ENCODE data around the gene CRYBB1.

Gene CRYBB1

DNA sequence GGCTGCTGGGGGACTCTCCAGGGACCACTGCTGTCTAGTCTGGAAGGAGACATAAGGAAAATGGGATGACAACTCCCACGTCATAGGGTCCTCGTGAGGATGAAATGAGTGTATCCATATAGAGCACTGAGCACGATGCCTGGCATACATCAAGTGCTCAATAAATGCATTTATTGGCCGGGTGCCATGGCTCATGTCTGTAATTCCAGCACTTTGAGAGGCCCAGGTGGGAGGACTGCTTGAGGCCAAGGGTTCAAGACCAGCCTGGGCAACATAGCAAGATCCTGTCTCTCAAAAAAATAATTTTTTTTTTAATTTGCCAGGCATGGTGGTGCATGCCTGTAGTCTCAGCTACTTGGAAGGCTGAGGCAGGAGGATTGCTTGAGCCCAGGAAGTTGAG is 15.7 kb downstream of the CRYBB1 start:
- DNase-seq: no peak

DNA sequence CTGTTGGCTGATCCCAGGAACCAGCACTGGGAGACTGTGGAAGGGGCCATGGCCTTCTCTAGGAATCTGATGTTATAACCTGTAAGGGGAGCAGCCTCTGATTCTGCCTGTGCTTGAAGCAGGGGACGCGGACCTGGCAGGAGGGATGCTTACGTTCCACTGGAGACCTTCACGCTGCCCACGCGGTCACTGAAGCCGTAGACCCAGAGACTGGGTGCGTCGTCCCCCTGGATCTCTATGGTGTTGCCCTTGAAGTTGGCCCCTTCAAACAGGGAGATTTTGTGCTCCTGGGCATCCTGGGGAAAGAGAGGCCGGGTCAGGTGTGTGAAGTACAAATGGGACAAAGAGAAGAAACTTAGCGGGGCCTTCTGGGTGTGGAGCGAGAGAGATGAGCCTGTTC is 16.1 kb downstream of the CRYBB1 start:
- DNase-seq: no peak

DNA sequence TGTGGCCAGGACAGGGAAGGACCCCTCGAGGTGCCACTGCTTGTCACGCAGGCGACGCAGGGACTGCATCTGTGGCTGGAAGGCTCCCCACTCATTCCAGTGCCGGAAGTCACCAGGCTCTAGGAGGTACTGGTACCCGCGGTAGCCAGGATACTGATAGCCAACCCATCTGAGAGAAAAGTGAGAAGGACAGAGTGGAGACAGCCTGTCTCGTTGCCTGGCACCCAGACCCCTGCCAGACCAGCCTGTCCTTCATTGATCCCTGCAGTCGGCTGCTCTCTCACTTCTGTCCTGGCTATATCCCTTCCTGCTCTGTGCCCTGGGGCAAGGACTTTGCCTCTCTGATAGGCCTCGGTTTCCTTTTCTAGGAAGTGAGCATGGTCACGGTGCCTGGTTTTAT is 18.3 kb downstream of the CRYBB1 start:
- no peak for DNase-seq

DNA sequence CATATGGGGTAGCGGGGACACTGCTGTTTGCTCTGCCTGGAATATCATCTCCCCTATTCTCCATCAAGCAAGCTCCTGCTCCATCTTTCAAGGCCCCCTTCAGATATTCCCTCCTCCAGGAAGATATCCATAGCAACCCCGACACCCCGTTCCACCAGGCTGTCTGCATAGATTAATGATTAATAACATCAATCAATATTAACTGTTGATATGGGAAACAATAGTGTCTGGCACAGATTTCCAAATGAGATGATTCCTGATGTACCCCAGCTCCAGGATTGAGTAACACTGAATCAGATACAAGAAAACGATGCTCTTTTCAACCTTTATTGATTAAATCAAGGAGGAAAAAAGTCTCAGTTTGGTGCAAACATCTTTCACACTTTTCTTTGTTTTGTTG is 20.3 kb downstream of the CRYBB1 start:
- DNase-seq: no peak

- no peak for DNase-seq
These were observed 20.8 kb downstream of the CRYBB1 start for GRCh38 chr22:26597026-26597425.

GRCh38 chr22:26593763-26594162 is 24.1 kb downstream of the CRYBB1 start:
- DNase-seq: no peak

DNA sequence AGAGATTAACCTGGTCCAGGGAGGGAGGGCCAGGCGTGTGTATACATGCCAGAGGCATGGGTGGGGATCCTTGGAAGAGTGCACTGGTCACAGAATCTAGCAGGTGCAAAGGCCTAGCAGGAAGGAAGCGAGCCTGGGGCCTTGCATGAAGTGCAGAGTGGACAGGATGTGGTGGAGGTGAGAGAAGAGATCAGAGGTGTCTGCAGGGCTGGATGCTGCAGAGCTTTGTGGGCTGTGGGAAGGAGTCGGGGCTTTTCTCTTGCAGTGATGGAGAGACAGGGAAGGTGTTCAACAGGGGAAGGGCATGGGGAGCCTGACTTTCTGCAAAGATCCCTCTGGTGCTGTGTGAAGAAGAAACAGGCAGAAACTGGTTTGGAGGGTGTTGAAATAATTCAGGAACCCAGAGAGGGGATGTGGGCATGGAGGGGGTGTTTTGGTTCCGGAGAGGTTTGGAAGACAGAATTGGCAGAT is 25.4 kb downstream of the CRYBB1 start:
- no peak for DNase-seq

DNA sequence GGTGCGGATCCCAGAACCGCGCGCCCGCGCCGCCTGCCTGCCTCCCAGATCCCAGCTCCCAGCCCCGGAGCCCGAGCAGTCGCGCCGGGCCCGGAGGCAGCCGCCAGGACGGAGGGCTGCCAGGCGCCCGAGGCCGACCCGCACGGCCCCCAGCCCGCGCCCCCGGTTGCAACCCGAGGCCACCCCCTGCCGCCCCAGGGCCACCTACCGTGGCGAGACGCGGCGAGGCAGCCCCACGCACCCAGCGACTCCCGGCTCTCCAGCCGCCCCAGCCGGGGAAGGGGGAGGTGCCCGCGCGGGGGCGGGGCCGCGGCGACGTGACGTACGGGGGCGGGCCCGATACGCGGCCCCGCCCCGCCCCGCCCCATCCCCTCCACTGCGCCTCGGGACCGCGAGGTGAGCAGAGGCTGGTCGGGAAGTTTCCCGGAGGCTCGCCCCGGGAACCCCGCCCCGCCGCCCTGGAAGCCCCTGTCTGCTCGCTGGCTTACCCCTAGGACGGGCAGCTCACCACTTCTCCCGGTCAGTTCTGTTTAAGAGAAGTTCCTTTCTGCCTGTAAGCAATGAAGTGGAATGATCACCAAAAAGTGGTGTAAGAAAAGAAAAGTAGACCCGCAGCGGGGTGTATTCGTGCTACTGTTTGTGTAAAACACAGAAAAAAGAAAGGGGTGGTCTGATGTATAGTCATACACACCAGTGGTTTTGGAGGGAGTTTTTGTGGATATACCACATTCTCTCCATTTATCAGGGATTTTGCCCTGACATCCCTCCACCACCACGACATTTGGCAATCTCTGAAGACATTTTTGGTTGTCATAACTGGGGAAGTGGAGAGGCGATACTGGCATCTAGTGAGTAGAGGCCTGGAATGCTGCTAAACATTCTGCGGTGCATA is 27.7 kb downstream of the CRYBB1 start, which contains the start of gene TPST2:
Gene TPST2, minus strand, starts transcription at position 288 of the 892 bp plus-strand sequence. CDS start 48,502 bp downstream, outside the sequence.
- DNase-seq: peak; percentile 89

GRCh38 chr22:26589367-26589844 is 28.4 kb downstream of the CRYBB1 start:
- DNase-seq: peak; percentile 50

- no peak for DNase-seq
These were observed 29.0 kb downstream of the CRYBB1 start for GRCh38 chr22:26588729-26589366.

DNA sequence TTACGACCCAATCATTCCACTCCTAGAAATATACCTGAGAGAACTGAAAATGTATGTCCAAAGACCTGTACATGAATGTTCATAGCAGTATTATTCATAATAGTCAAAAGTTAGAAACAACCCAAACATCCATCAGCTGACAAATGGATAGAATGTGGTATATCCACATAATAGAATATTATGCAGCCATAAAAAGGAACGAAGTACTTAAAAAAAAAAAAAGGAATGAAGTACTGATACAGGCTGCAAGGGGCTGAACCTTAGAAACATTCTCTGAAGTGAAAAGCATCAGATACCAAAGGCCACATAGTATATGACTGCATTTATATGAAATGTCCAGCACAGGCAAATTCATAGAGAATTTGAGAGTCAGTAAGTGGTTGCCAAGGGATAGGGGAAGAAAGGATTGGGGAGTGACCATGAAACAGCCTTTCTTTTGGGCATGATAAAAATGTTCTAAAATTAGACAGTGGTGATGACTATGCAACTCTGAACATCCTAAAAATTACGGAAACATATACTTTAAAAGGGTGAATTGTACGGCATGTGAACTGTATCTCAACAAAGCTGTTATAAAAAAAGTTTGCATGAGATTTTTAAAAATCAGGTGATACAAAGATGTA is 29.7 kb downstream of the CRYBB1 start:
- DNase-seq: no peak

DNA sequence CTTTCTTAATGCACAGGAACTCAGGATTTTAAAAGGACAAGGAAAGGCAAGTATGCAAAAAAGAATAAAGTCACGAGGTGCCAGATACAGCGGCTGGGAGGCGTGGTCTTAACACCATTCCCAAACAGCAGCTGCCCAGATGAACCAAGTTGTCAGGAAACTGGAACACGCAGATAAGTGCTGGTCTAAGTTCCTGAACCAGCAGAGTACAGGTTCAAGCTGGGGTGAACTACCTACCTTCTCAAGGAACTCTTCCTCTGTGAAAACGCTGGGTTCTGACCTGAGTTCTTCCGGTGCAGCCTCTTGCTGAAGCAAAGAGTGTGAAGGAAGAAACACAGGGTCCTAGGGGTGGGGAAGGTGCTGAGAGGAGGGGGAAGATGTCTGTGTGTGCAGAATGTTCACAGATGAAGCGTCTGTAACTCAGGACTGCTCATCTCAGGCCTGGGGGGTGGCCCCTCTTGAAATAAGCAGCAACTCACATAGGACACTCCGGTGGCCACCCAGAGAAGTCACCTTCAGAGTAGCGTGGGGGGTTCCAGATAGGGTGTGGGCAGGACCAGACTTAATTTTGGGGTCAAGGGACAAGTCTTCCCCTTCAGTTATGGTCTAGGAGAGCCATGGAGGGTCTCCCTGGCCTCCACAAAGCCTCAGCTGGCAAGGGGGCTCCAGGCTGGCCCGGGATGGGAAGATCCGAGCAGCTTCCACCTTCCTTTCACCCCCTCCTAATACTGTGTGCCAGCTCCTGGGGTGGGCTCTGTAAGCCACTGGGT is 31.1 kb downstream of the CRYBB1 start:
- no peak for DNase-seq

DNA sequence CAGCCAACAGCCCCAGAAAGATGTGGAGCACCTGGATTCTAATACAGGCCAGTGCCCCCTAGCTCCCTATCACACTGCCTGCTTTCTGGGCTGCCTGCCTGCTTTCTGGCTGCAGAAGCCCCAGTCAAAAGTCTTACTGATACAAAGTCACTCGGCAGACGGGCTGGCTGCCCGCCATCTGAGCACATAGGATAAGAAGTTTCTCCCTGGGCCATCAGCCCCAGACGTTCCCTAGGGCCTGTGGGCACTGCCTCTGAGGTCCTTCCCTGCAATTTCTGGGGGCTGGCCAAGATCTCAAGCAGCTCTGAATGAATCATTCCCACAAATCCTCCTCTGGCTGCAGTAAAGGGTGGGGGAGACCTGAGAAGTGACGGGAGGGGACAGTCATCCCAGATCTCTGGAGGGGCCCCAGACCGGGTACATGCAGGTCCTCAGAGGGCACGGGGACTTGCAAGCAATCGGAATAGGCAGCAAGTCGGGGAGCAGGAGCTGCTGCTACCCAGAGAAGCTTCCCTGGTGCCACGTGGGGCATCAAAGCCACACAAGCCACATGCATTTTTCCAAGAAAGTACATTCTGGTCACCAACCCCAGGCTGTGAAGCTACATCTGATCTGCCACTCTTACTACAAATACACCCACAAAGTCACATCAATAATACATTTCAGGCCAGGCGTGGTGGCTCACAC is 32.6 kb downstream of the CRYBB1 start:
- DNase-seq: no peak

DNA sequence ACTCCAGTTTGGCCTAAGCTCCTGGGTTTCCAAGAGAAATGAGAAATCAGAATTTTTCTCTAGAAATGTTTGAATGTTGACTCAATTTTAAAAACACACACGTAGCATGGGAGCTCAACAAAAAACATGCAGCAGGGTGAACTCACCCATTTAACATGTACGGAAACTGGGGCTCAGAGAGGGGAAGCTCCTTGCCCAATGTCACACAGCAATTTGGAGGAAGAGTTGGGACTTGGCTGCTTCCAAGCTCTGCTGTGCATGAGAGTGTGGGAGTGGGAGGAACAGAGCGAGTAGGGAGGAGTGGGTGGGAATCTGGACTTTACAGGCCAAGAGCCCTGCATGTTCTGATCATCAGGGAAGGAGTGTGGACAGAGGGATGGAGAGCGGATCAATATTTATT is 33.8 kb downstream of the CRYBB1 start:
- no peak for DNase-seq

DNA sequence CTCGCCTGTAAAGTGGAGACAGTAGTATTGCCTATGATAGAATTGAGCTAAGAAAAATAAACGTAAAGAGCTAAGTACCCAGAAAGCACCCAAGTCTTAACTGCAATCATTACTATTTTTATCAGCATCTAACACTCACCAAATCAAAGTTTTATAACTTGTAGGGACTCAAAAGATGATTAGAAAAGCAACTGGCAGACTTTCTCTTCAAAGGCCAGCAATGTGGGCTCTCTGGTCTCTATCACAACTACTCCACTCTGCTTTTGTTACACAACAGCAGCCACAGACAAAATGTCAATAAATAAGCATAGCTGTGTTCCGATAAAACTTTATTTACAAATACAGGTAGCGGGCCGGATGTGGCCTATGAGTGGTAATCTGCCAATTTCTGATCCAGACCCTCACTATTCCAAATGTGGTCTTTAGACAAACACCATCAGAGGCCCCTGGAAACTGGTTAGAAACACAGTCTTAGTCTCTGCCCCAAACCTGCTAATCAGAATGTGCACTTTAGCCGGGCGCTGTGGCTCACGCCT is 36.1 kb downstream of the CRYBB1 start:
- DNase-seq: no peak

DNA sequence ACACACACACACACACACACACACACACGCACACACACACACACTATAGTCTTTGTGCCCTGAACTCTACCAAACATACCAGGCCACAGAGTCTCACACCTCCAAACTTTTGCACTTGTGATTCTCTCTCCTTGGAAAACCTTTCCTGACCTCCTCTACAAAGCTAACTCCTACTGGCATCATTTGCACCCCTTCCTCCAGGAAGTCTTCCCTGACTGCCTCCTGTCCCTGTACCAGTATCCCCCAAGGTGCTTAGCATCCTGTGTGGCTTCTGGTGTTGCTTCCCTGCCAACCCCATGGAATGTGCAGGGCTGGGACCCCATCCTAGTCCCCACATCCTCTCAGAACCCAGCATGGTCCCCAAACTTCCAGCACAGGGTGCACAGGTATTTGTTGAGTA is 36.8 kb downstream of the CRYBB1 start:
- DNase-seq: no peak

- DNase-seq: no peak
These were observed 37.4 kb downstream of the CRYBB1 start for GRCh38 chr22:26580240-26580962.

DNA sequence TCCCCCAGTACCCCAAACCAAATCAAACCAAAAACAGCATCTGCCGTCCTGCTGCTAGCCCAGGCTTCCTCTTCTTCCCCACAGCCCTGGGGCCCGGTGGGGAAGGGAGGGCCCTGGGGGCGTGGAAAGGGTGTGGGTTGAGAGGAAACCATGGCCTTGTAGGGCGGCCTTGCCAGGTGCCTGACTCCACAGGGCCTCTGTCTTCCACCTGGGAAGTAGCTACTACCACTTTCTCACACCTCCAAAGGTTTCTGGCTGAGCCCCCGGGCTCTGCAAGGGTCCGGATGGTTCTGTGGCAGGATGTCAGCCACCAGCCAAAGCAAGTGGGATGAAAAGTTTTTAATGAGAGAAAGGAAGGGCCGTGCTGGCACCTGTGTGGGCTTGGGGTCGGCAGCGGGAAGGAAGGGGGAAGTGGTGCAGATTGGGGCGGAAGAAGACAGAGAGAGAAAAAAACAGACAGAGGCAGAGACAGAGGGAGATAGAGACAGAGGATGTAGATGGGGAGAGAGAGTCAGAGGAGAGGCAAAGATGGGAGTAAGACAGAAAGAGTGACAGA is 38.4 kb downstream of the CRYBB1 start:
- DNase-seq: no peak

- DNase-seq: no peak
These were observed 40.7 kb downstream of the CRYBB1 start for GRCh38 chr22:26577081-26577480.

DNA sequence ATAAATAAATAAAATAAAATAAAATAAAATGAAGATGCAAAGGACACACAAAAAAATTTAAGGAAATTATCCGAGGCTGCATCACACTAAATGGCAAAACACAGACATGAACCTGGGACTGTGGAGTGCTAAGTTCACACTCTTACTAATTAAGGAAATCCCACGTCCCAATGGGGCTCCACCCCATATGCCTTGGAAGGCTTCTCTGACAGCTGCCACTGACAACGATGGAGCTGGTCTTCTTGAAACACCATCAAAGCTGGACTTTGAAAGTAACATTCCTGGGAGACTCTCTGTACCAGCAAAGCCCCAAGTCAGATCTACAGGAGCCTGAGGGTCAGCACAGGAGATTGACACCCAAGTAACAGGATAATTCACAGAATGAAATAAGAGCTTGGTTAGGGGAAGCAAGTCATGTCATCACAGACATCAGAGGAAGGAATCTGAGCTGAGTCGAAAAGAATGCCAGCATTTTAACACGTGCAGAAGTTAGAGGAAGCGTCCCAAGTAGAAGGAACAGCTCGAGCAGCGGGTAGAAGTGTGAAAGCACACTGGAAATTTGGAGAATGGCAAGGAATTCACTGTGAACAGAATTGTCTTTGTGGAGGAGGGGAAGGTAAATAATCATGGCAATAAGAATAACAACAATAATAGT is 41.7 kb downstream of the CRYBB1 start:
- no peak for DNase-seq

Data from right forelimb (tissue), 1 donor.